ENCODE measurements around the gene PAQR6.

The PAQR6 gene

GRCh38 chr1:156262461-156263287 lies 14.8 kb upstream of the PAQR6 start:
- no peak for DNase-seq

DNA sequence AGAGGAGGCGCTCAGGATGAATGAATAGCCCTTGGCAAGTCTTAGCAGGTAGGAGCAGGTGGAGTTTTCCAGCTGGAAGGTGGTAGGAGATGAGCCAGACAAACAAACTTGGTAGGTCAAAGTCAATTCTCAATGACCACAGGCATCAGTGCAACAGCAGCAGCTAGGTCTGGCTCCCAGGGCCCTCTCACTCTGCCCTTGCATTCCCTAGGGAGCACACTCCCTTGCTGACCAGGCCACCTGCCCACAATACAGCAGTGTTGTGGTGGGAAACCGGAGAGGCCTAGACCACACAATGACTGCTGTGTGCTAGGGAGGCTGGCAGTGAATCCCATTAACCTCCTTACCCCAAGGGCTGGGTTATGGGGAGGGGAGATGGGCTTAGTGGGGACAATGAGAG lies 13.0 kb upstream of the PAQR6 start:
- no peak for DNase-seq

DNA sequence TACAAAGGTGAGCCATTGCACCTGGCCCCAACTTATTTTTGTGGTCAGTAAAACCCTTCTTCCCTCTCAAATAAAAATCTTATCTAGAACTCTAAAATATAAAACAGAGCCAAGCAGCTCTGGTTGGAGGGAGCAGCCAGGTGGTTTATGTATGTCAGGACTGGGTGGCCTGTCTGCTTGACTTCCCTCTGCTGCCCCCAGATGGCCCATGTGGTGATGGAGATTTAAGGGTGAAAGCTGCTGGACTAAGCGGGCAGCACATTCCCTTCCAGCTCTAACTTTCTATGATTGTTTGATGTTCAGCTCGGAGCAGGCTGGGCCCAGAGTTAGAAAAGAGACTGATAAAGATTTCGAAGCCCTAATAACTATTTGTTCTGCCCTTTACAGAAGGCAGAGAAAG lies 11.9 kb upstream of the PAQR6 start:
- no peak for DNase-seq

DNA sequence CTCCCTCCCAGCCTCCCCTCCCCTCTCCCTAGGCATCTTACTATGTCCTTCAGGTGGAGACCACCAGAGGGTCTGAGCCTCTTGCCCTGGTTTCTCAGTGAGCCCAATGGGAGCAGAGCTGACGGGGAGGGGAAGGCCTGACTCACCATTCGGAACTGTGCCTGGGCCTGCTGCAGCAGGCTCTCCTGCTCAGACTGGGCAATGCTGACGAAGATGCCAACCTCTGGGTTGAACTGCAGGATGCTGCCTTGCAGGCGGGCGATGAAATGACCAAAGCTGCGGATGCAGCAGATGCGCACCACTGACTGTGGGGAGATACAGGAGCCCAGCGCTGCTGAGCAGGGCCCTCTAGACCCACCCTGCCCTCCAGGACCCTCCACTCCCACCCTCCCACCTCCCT lies 11.0 kb upstream of the PAQR6 start:
- no peak for DNase-seq

DNA sequence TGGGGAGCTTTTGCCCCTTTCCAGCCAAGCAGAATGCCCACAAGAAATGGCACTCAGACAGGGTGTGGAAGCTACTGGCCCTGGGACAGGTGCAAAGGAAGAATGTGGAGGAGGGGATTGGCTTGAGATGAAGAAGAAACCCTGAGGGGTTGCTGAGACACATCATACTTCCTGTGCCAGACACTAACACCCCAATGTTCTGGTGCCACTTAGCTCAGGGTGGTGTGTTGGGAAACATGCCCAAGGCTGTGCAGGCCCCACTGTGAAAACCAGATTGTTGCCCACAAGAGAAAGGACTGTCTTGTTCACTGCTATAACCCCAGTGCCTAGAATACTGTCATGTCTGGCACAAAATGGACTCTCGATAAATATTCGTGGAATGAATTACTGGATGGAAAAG lies 9.9 kb upstream of the PAQR6 start:
- DNase-seq = no peak

- DNase-seq = no peak
These were observed 5.8 kb upstream of the PAQR6 start for GRCh38 chr1:156253634-156254033.

- DNase-seq = no peak
These were observed 3.7 kb upstream of the PAQR6 start for GRCh38 chr1:156251527-156251926.

DNA sequence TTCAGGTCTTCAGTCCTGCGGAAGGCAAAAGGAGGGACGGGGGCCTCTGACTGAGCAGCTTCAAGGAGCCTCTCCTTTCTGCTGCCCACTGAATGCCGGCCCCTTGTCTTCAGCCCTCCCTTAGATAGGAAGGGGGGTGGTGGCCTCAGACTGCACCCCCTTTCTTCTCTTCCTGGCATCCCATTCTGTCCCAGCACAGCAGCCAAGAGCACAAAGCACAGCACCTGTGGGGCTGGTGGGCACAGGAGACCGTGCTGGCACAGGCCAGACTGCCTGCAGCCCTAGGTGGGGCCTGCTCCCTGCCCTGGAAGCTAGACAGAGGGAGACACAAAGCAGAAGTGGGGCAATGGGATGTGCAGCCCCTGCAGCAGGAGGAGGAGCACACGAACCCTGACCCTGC lies 1.7 kb upstream of the PAQR6 start:
- no peak for DNase-seq

DNA sequence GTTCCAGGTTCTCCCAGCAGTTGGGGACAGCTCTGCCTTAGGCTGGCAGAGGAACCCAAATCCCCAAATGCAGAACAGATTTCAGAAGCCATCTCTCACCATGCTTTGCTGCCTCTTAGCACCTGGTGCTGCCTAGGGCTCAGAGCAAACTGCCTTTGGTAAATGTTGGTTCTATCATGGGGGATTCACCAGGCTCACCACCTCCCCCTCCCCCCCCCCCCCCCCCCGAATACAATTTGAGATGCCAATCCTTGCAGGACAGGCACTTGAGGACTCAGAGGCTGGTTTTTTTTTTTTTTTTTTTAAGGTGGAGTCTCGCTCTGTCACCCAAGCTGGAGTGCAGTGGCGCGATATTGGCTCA lies 447 bp upstream of the PAQR6 start:
- DNase-seq = no peak

- no peak for DNase-seq
These were observed 936 bp downstream of the PAQR6 start for GRCh38 chr1:156246781-156247459.

- DNase-seq = no peak
These were observed 1.5 kb downstream of the PAQR6 start for GRCh38 chr1:156246241-156246780.

- no peak for DNase-seq
These were observed 2.2 kb downstream of the PAQR6 start for GRCh38 chr1:156245451-156246232.

- no peak for DNase-seq
These were observed 3.1 kb downstream of the PAQR6 start for GRCh38 chr1:156244712-156245111.

DNA sequence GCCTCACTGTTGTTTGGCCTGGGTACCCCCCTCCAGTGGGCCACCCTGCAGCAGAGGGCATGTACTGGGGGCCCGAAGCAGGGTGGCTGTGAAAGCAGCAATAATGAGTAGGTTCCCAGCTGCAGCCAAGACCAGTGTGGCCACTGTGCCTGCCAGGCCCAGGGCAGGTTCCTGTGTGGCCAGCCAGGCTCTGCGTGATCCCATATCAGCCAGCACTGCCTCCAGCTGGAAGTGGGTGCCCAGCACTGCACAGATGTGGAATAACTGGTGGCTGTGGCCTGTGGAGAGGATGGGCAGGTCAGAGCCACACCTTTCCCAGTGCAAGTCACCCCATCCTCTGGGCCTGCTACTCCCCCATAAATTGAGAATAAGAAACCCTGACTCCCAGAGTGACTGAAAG lies 3.7 kb downstream of the PAQR6 start:
- no peak for DNase-seq

DNA sequence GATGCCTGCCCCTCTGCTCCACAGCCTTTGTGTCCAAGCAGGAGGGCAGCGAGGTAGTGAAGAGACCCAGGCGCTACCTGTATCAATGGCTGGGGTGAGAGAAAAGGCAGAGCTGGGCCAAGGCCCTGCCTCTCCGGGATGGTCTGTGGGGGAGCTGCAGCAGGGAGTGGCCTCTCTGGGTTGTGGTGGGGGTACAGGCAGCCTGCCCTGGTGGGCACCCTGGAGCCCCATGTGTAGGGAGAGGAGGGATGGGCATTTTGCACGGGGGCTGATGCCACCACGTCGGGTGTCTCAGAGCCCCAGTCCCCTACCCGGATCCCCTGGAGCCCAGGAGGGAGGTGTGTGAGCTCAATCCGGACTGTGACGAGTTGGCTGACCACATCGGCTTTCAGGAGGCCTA lies 5.1 kb downstream of the PAQR6 start:
- DNase-seq = no peak

DNA sequence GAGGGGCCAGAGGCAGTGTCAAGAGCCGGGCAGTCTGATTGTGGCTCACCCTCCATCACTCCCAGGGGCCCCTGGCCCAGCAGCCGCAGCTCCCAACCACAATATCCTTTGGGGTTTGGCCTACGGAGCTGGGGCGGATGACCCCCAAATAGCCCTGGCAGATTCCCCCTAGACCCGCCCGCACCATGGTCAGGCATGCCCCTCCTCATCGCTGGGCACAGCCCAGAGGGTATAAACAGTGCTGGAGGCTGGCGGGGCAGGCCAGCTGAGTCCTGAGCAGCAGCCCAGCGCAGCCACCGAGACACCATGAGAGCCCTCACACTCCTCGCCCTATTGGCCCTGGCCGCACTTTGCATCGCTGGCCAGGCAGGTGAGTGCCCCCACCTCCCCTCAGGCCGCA lies 5.9 kb downstream of the PAQR6 start, which contains the start of gene BGLAP:
TSS of gene BGLAP (plus strand) at position 259 of the 400 bp plus-strand sequence. CDS start at position 307, 48 bp downstream.
- no peak for DNase-seq

DNA sequence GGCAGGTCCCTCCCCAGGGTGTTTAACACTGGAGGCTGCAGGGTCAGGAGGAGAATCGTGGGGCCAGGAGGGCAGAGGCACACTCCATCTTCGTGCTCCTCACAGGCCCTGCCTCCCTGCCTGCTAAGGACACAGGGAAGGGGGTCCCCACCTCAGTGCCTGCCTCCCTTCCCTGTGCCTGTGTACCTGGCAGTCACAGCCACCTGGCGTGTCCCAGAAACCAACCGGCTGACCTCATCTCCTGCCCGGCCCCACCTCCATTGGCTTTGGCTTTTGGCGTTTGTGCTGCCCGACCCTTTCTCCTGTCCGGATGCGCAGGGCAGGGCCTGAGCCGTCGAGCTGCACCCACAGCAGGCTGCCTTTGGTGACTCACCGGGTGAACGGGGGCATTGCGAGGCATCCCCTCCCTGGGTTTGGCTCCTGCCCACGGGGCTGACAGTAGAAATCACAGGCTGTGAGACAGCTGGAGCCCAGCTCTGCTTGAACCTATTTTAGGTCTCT lies 6.5 kb downstream of the PAQR6 start:
- no peak for DNase-seq

DNA sequence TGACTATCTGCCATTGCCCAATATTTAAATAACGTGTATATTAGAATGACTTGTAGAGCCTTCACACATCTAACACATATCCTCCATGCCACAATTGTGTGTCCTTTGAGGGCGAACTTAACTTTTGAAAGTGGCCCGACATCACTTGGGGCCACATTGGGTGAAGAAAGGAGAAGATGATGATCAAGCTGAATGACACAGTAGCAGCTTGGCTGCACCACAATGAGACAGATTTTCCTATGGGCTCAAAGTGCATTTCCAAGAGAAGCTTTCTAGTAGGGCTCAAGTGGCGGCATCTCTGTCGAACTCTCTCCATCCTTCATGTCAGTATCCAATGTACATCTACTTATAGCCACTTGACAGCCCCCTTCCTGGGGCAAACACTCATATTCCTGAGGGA lies 9.6 kb downstream of the PAQR6 start:
- DNase-seq = no peak

GRCh38 chr1:156236164-156236563 lies 11.7 kb downstream of the PAQR6 start:
- DNase-seq = no peak

DNA sequence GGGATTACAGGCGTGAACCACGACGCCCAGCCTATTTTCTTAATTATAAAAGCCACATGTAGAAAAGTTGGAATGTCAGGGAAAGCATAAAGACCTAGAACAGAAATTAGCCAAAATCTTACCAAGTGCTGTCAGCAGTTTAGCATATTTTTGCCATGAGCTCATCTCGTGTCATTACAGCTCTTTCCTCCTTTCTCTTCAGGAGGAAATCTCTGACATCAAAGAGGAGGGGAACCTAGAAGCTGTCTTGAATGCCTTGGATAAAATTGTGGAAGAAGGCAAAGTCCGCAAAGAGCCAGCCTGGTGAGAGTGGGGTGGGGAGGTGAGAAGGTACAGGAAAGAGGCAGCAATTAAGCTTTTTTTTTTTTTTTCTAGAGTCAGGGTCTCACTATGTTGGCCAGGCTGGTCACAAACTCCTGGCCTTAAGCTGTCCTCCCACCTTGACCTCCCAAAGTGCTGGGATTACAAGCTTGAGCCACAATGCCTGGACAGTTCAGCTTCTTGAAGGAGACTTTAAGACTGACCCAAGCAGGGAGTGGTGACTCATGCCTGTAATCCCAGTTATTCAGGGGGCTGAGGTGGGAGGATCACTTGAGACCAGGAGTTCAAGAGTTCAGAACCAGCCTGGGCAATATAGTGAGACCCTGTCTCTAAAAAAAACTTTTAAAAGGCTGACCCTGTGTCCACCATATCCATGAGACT lies 14.3 kb downstream of the PAQR6 start:
- no peak for DNase-seq

- no peak for DNase-seq
These were observed 15.5 kb downstream of the PAQR6 start for GRCh38 chr1:156232201-156232894.

- DNase-seq = no peak
These were observed 17.4 kb downstream of the PAQR6 start for GRCh38 chr1:156230473-156230837.

Data from NCI-H187 treated with DMSO at 0.1 percent for 48 hours (cell line).